Measurements from ENCODE around the gene EFNA3. TPM values are rescaled to one million over a fixed set of nuclear protein-coding genes. Genes with fewer than 3 reads are reported as not detected.

The EFNA3 gene
- total RNA-seq, 4 donors from 2014 or later: 0.91 to 1.7 (median 1.7) TPM; not detected in 1

DNA sequence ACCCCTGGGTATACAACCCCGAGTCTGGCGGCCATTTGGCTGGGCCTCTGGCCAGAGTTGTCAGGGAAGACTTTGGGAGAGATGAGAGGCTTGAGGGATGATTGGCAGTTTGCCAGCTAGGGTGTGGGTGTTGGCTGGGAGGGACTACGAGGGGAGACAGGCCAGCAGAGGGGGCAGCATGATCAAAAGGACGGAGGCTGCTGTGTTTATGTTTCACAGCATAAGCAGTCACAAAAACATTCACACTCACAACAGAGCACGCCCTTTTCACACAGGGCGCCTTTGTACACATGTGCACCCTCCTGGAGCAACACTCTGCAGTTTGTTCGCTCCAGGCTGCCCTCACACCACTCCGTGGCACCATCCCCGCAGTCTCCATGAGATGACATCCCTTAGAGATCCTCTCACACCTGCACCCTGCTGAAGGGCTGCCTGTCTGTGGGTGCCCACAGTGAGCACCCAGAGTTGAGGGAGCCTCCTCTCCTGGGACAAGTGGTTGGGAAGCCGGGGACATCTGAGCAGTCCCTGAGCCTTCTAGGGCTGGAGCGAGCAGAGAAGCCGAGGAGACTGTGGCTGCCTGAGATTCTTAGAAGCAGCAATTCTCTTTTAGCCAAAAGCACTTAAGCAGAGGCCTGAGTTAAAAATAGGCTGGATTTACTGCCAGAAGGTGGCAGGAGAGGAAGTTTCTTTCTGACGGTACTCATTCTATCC, 15.4 kb downstream of the EFNA3 start:
- no peak for DNase-seq (ENCODE audit: extremely low spot score)
- no peaks in the 10 kb centered on the region for H3K9me3 ChIP-seq
- H3K27me3 ChIP-seq: no peaks in the 10 kb centered on the region
- intact Hi-C loops (cut with DNase I): loop anchor here (1.0 to 5.0 kb wide), 2 partner anchors 33 to 74 kb away; partner anchors contain the start of gene EFNA1
- peak overlapping the region in 2 of 4 donors; percentile 6 to 12 for H3K4me3 ChIP-seq
- H3K27ac ChIP-seq (replicated peaks in 1 of 4): peak overlapping the region; percentile 61 to 82 (median 80)
- H3K36me3 ChIP-seq: no peaks in the 10 kb centered on the region
- no peak for TF ChIP-seq POLR2A (IDR thresholded peaks at IDR 0.05; ENCODE audit: low read depth)
- TF ChIP-seq, protein P1, sequence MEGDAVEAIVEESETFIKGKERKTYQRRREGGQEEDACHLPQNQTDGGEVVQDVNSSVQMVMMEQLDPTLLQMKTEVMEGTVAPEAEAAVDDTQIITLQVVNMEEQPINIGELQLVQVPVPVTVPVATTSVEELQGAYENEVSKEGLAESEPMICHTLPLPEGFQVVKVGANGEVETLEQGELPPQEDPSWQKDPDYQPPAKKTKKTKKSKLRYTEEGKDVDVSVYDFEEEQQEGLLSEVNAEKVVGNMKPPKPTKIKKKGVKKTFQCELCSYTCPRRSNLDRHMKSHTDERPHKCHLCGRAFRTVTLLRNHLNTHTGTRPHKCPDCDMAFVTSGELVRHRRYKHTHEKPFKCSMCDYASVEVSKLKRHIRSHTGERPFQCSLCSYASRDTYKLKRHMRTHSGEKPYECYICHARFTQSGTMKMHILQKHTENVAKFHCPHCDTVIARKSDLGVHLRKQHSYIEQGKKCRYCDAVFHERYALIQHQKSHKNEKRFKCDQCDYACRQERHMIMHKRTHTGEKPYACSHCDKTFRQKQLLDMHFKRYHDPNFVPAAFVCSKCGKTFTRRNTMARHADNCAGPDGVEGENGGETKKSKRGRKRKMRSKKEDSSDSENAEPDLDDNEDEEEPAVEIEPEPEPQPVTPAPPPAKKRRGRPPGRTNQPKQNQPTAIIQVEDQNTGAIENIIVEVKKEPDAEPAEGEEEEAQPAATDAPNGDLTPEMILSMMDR (IDR thresholded peaks at IDR 0.05): peak; percentile 54 to 57 (median 57)
- TF ChIP-seq EP300 (IDR thresholded peaks at IDR 0.05): no peak
- no peak for TF ChIP-seq POLR2AphosphoS5 (IDR thresholded peaks at IDR 0.05)
- H3K4me1 ChIP-seq: peaks cover 21 to 37% (median 27%) of the 10 kb centered on the region in 4 donors
- 19% methylated on average over 13 of the region's 13 CpGs for WGBS

DNA sequence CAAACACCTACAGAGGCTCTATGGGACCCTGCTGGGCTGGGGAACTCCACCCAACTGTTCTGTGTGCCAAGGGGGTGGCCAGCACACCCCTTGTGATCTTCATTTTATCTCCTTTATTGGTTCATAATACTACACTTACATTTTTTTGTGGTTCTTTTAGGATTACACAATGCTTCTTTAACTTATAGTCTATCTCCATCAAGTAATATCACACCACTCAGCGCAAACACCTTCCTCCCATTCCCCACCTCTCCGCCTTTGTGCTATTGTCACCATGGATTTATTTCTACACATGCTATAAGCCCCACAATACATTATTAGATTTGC, 15.9 kb downstream of the EFNA3 start:
- Histone ChIP-seq H3K9me3 (no peaks in the 10 kb centered on the region), H3K4me3 (no peak overlapping the region), H3K36me3 (no peaks in the 10 kb centered on the region), H3K27me3 (no peaks in the 10 kb centered on the region), H3K27ac (replicated peaks in 1 of 4) (peak overlapping the region; percentile 61 to 82 (median 80)), H3K4me1 (peaks cover 21 to 37% (median 27%) of the 10 kb centered on the region in 4 donors)
- TF ChIP-seq, protein P1 (IDR thresholded peaks at IDR 0.05): no peak
- TF ChIP-seq EP300 (IDR thresholded peaks at IDR 0.05) (no peak), POLR2A (IDR thresholded peaks at IDR 0.05; ENCODE audit: low read depth) (no peak), POLR2AphosphoS5 (IDR thresholded peaks at IDR 0.05) (no peak)
- intact Hi-C loops (cut with DNase I): loop anchor here (5.0 kb wide), 1 partner anchor 33 kb away; the partner anchor contains the start of gene EFNA1
- DNase-seq (ENCODE audit: extremely low spot score): no peak
- WGBS: 63% methylated on average over 2 of the region's 2 CpGs

DNA sequence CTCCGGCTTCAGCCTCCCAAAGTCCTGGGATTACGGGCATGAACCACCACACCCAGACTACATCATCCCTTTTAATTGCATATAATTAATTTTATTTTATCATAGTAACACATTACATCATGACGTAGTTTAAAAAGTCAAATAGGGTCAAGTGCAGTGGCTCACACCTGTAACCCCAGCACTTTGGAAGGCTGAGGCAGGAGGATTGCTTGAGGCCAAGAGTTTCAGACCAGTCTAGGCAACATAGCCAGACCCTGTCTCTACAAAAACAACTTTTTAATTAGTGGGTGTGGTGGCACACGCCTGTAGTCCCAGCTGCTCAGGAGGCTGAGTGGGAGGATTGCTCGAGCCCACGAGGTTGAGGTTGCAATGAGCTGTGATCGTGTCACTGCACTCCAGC, 20.7 kb downstream of the EFNA3 start:
- no peaks in the 10 kb centered on the region for H3K27me3 ChIP-seq
- H3K4me3 ChIP-seq: no peak overlapping the region
- WGBS: 95% methylated on average over 7 of the region's 7 CpGs
- TF ChIP-seq, protein P1 (IDR thresholded peaks at IDR 0.05): no peak
- TF ChIP-seq POLR2AphosphoS5 (IDR thresholded peaks at IDR 0.05): no peak
- no peak for TF ChIP-seq EP300 (IDR thresholded peaks at IDR 0.05)
- TF ChIP-seq POLR2A (IDR thresholded peaks at IDR 0.05; ENCODE audit: low read depth): no peak
- H3K9me3 ChIP-seq: no peaks in the 10 kb centered on the region
- H3K4me1 ChIP-seq: peaks cover 3 to 6% (median 5%) of the 10 kb centered on the region in 4 donors
- no peak for DNase-seq (ENCODE audit: extremely low spot score)
- intact Hi-C loops (cut with DNase I): no loop called here
- H3K27ac ChIP-seq (replicated peaks in 1 of 4): no peak overlapping the region
- no peaks in the 10 kb centered on the region for H3K36me3 ChIP-seq

DNA sequence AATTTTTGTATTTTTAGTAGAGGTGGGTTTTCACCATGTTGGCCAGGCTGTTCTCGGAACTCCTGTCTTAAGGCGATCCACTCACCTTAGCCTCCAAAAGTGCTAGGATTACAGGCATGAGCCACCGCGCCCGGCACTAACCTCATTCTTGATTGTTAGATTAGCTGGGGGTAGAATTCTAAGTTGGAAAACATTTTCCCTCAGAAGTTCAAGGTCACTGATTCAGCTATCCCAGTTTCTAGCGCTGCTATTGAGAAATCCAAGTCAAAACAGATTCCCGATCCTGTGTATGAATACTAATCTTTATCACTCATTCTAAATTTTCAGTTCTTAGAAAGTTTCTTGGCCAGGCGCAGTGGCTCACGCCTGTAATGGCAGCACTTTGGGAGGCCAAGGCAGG, 24.7 kb downstream of the EFNA3 start:
- H3K27ac ChIP-seq (replicated peaks in 1 of 4): no peak overlapping the region
- no peak overlapping the region for H3K4me3 ChIP-seq
- H3K9me3 ChIP-seq: no peaks in the 10 kb centered on the region
- 76% methylated on average over 9 of the region's 9 CpGs for WGBS
- H3K4me1 ChIP-seq: peaks cover 0 to 14% (median 9%) of the 10 kb centered on the region in 4 donors
- intact Hi-C loops (cut with DNase I): no loop called here
- no peaks in the 10 kb centered on the region for H3K27me3 ChIP-seq
- TF ChIP-seq POLR2A (IDR thresholded peaks at IDR 0.05; ENCODE audit: low read depth) (no peak), EP300 (IDR thresholded peaks at IDR 0.05) (no peak), POLR2AphosphoS5 (IDR thresholded peaks at IDR 0.05) (no peak)
- TF ChIP-seq, protein P1 (IDR thresholded peaks at IDR 0.05): no peak
- no peaks in the 10 kb centered on the region for H3K36me3 ChIP-seq
- no peak for DNase-seq (ENCODE audit: extremely low spot score)

All from esophagus muscularis mucosa (tissue), 4 donors.